OCI-LY7 (cell line): Measurements from ENCODE around the gene THBS4. TPM values are rescaled to one million over a fixed set of nuclear protein-coding genes. Genes with fewer than 3 reads are reported as not detected.

Experiments used
- BruUV-seq: library from RNA; stranded (reverse); fragments of 400-500 nt; replicated peaks from 2 replicates; lab custom pipeline; 2021; lab: Mats Ljungman, UMichigan
- CTCF ChIA-PET: fragments of 300-600 bp; sonication (Branson Sonifier 250); formaldehyde crosslinking; loops from one replicate; lab custom pipeline; 2022; ENCODE audit warnings: antibody characterized with exemption; ENCODE audit not compliant: unreplicated experiment; lab: Charles Lee
- POLR2A ChIA-PET: fragments of 300-600 bp; sonication (Branson Sonifier 250); formaldehyde crosslinking; loops from one replicate; lab custom pipeline; 2022; ENCODE audit warnings: antibody characterized with exemption; lab: Charles Lee
- DNase-seq: peaks from one replicate; pipeline ENCODE4 v3.0.0-alpha.2; 2015; ENCODE audit warnings: low spot score
- H2AFZ ChIP-seq: fragments of 200-600 bp; sonication (generic), shearing (Covaris generic); 2 replicates; pipeline ENCODE4 v1.6.1; 2014; ENCODE audit warnings: mild to moderate bottlenecking, antibody characterized with exemption, low read length, moderate library complexity
- H3K27ac ChIP-seq: fragments of 200-600 bp; sonication (generic); 2 replicates; pipeline ENCODE4 v1.5.1; 2014; ENCODE audit warnings: mixed run types, low read depth, mild to moderate bottlenecking, moderate library complexity, low read length, inconsistent platforms; ENCODE audit not compliant: poor library complexity, severe bottlenecking
- H3K36me3 ChIP-seq: fragments of 200-600 bp; sonication (generic); 2 replicates; pipeline ENCODE4 v1.6.1; 2014; ENCODE audit warnings: mild to moderate bottlenecking, antibody characterized with exemption, low read length, moderate library complexity, mixed read lengths; ENCODE audit not compliant: insufficient read depth
- H3K4me1 ChIP-seq: fragments of 200-600 bp; sonication (generic); 2 replicates; pipeline ENCODE4 v1.5.1; 2014; ENCODE audit warnings: mild to moderate bottlenecking, low read length; ENCODE audit not compliant: insufficient read depth, poor library complexity, severe bottlenecking
- H3K4me2 ChIP-seq: fragments of 200-600 bp; sonication (generic); 2 replicates; pipeline ENCODE4 v1.6.1; 2014; ENCODE audit warnings: mild to moderate bottlenecking, low read length
- H3K4me3 ChIP-seq: fragments of 200-600 bp; sonication (generic); 2 replicates; pipeline ENCODE4 v1.5.1; 2014; ENCODE audit warnings: mild to moderate bottlenecking, low read depth, low read length; ENCODE audit not compliant: poor library complexity, severe bottlenecking
- H3K79me2 ChIP-seq: fragments of 200-600 bp; sonication (generic); 2 replicates; pipeline ENCODE4 v1.6.1; 2016; ENCODE audit warnings: low read depth, mild to moderate bottlenecking, low read length, moderate library complexity, mixed read lengths; ENCODE audit not compliant: insufficient read depth
- H3K9me2 ChIP-seq: fragments of 200-600 bp; sonication (generic); 2 replicates; pipeline ENCODE4 v1.6.1; 2016; ENCODE audit warnings: mild to moderate bottlenecking, low read length, mixed read lengths; ENCODE audit not compliant: insufficient read depth
- H3K9me3 ChIP-seq: fragments of 200-600 bp; sonication (generic); 2 replicates; pipeline ENCODE4 v1.6.1; 2014; ENCODE audit warnings: mild to moderate bottlenecking, mixed run types, low read length, mixed read lengths
- H4K20me1 ChIP-seq: fragments of 200-600 bp; sonication (generic); 2 replicates; pipeline ENCODE4 v1.6.1; 2014; ENCODE audit warnings: mild to moderate bottlenecking, antibody characterized with exemption, low read length, moderate library complexity, mixed read lengths; ENCODE audit not compliant: insufficient read depth
- CTCF ChIP-seq: fragments of 200-600 bp; sonication (generic); conservative IDR thresholded peaks from 2 replicates; pipeline ENCODE4 v1.5.1; 2014; ENCODE audit warnings: mild to moderate bottlenecking, antibody characterized with exemption, low read length, moderate library complexity, mixed read lengths
- EZH2phosphoT487 ChIP-seq: fragments of 200-600 bp; sonication (generic); IDR thresholded peaks from 2 replicates; pipeline ENCODE4 v1.6.1; 2018; ENCODE audit warnings: low read depth, borderline replicate concordance, mild to moderate bottlenecking, mixed run types, antibody characterized with exemption, low read length, moderate library complexity, mixed read lengths
- intact Hi-C: fragments of 100-400 bp; cut with micrococcal nuclease; formaldehyde crosslinking; loops from one replicate; pipeline ENCODE4 v1.10.0; 2022; ENCODE audit not compliant: unreplicated experiment
- total RNA-seq, 2 experiments: library from RNA; depleted of rRNA in 1 of 2; stranded (reverse); fragments of >200 nt in 1 of 2; shearing (Covaris generic) in 1 of 2; gene quantifications; 2 replicates each; pipeline ENCODE4 v1.2.3, GENCODE V29; 2014 to 2022

Gene THBS4
- total RNA-seq, 2 experiments from 2014 or later = 1.8 to 4.2 TPM

DNA sequence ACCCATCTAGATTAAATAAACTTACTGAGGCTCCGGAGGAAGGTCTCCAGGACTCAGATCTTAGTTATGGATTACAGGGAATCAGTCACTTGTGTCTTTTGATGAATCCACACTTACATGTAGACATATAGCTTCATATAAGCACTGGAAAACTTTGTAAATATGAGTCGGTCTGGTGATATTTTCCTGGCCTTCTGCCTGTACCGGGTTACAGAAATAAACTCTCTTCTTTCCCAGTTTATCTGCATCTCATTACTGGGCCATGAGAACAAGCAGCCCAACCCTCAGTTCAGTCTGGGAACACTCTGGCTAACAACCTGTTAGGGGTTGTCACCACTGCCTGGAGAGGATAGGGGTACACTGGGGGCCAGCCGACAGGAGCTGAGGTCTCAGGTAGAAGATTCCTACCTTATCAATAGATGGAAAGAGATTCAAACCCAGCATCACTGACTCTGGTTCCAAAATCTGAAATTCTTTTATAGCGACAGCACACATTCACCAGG, 59.1 kb downstream of the THBS4 start:
- no TSS peak for BruUV-seq

DNA sequence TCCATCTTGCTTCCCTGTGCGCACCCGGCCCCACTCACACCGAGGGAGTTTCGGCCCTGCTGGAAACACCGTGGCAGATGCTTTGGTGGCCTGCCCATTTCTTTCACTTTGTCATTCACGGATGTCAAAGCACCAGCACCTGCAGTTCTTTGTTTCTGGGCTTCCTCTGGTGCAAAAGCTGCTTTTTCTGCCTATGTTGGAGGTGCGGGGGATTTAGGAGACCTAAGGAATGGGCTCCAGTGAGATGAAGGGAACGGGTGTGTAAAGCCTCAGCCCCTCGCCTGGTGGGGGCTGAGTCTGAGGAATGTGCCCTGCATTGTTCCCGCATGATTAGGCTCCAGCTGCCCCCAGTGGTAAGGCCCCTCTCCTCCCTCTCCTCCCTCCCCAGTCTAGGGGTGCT, 62.3 kb downstream of the THBS4 start:
- no peaks in the 10 kb centered on the region for H3K4me1 ChIP-seq
- no peaks in the 10 kb centered on the region for H3K9me2 ChIP-seq
- intact Hi-C loops = loop anchor here (10.0 kb wide), 2 partner anchors 387 to 577 kb away; partner anchors contain the start of gene FAM151B
- BruUV-seq = no TSS peak
- no peak for DNase-seq
- H4K20me1 ChIP-seq = no peaks in the 10 kb centered on the region
- no peaks in the 10 kb centered on the region for H3K36me3 ChIP-seq
- POLR2A ChIA-PET = interaction anchor here (0.5 kb wide), 1 partner anchor 43 kb away, joined by 3 read pairs; no protein-coding TSS in a partner anchor
- no peak overlapping the region for H3K27ac ChIP-seq
- H3K4me2 ChIP-seq = no peak overlapping the region
- H2AFZ ChIP-seq = no peak overlapping the region
- no peak for TF ChIP-seq EZH2phosphoT487
- no peak for TF ChIP-seq CTCF
- H3K79me2 ChIP-seq = no peaks in the 10 kb centered on the region
- H3K4me3 ChIP-seq = no peak overlapping the region
- CTCF ChIA-PET = no interaction called here
- H3K9me3 ChIP-seq = no peaks in the 10 kb centered on the region

More for the DNA sequence above, 59.1 kb downstream of the THBS4 start:
- no peaks in the 10 kb centered on the region for H3K4me1 ChIP-seq
- TF ChIP-seq CTCF (no peak), EZH2phosphoT487 (no peak)
- no peaks in the 10 kb centered on the region for H3K9me3 ChIP-seq
- DNase-seq = no peak
- H3K79me2 ChIP-seq = no peaks in the 10 kb centered on the region
- ChIA-PET POLR2A (interaction anchor here (0.6 to 1.1 kb wide), 4 partner anchors 24 to 245 kb away, joined by 4 to 7 read pairs (median 6); no protein-coding TSS in a partner anchor), CTCF (interaction anchor here (0.9 kb wide), 1 partner anchor 50 kb away, joined by 3 read pairs; no protein-coding TSS in a partner anchor)
- H2AFZ ChIP-seq = no peak overlapping the region
- no peaks in the 10 kb centered on the region for H3K9me2 ChIP-seq
- no peaks in the 10 kb centered on the region for H3K36me3 ChIP-seq
- no peak overlapping the region for H3K4me2 ChIP-seq
- intact Hi-C loops = loop anchor here (10.0 kb wide), 2 partner anchors 391 to 581 kb away; partner anchors contain the start of gene FAM151B
- H3K4me3 ChIP-seq = no peak overlapping the region
- H3K27ac ChIP-seq = no peak overlapping the region
- H4K20me1 ChIP-seq = no peaks in the 10 kb centered on the region

GRCh38 chr5:80101993-80102392, 66.8 kb downstream of the THBS4 start:
- H4K20me1 ChIP-seq = no peaks in the 10 kb centered on the region
- H3K4me2 ChIP-seq = no peak overlapping the region
- no peak overlapping the region for H3K27ac ChIP-seq
- H3K4me1 ChIP-seq = no peaks in the 10 kb centered on the region
- H3K9me3 ChIP-seq = no peaks in the 10 kb centered on the region
- H2AFZ ChIP-seq = no peak overlapping the region
- H3K9me2 ChIP-seq = no peaks in the 10 kb centered on the region
- TF ChIP-seq CTCF = no peak
- TF ChIP-seq EZH2phosphoT487 = no peak
- no TSS peak for BruUV-seq
- CTCF ChIA-PET = no interaction called here
- no peaks in the 10 kb centered on the region for H3K79me2 ChIP-seq
- POLR2A ChIA-PET = interaction anchor here (0.7 to 0.9 kb wide), 2 partner anchors 11 to 1074 kb away, joined by 3 read pairs; no protein-coding TSS in a partner anchor
- no peaks in the 10 kb centered on the region for H3K36me3 ChIP-seq
- DNase-seq = no peak
- intact Hi-C loops = no loop called here
- no peak overlapping the region for H3K4me3 ChIP-seq
